Mucosa of stomach (tissue), 1 donor: Measurements from ENCODE around the gene HDAC6.
"Not testable (repeated sequence)": the region's sequence is repeated elsewhere in the genome, so short reads cannot be mapped to it uniquely, and the experiment has no call there.

ENCODE experiments used
- H3K27me3 ChIP-seq: one replicate; pipeline ENCODE4 v1.7.0; 2013; ENCODE audit warnings: mild to moderate bottlenecking, low read length; ENCODE audit not compliant: control insufficient read depth, insufficient read depth
- H3K36me3 ChIP-seq: one replicate; pipeline ENCODE4 v1.7.0; 2013; ENCODE audit warnings: low read length; ENCODE audit not compliant: control insufficient read depth, insufficient read depth
- H3K4me1 ChIP-seq: one replicate; pipeline ENCODE4 v1.7.0; 2013; ENCODE audit warnings: mild to moderate bottlenecking, low read length; ENCODE audit not compliant: control insufficient read depth, insufficient read depth
- H3K4me3 ChIP-seq: one replicate; pipeline ENCODE4 v1.7.0; 2013; ENCODE audit warnings: low read length
- H3K9ac ChIP-seq: one replicate; pipeline ENCODE4 v1.7.0; 2013; ENCODE audit warnings: mild to moderate bottlenecking, low read length, moderate library complexity
- H3K9me3 ChIP-seq: one replicate; pipeline ENCODE4 v1.7.0; 2013; ENCODE audit warnings: mild to moderate bottlenecking, low read length, moderate library complexity; ENCODE audit not compliant: control insufficient read depth
- donor health status: Pancreatic carcinoma.

HDAC6 gene

DNA sequence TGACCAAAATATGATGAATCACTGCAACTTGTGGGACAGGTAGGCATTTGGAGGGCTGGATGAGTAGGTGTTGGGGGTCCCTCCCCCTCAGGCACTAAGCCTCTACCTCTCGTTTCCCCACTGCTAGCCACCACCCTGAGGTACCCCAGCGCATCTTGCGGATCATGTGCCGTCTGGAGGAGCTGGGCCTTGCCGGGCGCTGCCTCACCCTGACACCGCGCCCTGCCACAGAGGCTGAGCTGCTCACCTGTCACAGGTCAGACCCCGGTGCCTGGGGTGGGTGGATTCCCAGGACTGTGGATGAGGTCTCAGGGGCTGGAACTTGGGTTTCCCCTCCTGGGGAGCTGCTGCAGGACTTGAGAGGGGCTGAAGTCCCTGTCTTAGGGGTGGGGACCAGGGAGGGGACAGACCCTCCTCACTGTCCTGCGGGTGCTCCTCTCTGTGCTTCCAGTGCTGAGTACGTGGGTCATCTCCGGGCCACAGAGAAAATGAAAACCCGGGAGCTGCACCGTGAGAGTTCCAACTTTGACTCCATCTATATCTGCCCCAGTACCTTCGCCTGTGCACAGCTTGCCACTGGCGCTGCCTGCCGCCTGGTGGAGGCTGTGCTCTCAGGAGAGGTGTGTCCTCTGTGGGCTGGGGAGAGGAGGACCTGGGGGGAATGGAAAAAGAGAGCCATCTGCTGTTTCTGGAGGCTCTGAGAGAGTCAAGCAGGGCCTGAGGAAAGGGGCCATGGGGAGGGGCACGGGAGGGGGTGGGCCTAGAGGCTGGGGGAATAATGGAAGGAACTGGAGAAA lies 14.3 kb downstream of the HDAC6 start:
- Histone ChIP-seq H3K4me1 (no peaks in the 10 kb centered on the region), H3K9ac (no peak overlapping the region), H3K4me3 (no peak overlapping the region), H3K9me3 (no peaks in the 10 kb centered on the region), H3K36me3 (no peaks in the 10 kb centered on the region), H3K27me3 (no peaks in the 10 kb centered on the region)

DNA sequence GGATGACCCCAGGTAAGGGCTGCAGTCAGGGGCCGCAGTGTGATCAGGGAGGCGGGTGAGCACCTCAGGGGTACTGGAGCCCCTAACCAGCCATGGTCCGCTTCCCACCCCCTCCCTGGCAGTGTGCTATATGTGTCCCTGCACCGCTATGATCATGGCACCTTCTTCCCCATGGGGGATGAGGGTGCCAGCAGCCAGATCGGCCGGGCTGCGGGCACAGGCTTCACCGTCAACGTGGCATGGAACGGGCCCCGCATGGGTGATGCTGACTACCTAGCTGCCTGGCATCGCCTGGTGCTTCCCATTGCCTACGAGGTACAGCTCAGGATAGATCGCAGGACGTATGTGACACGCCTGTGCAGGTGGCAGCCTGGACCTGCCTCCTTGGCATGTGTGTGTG lies 16.2 kb downstream of the HDAC6 start:
- Histone ChIP-seq H3K4me3 (no peak overlapping the region), H3K9me3 (no peaks in the 10 kb centered on the region), H3K9ac (no peak overlapping the region), H3K27me3 (no peaks in the 10 kb centered on the region), H3K36me3 (no peaks in the 10 kb centered on the region), H3K4me1 (no peaks in the 10 kb centered on the region)

DNA sequence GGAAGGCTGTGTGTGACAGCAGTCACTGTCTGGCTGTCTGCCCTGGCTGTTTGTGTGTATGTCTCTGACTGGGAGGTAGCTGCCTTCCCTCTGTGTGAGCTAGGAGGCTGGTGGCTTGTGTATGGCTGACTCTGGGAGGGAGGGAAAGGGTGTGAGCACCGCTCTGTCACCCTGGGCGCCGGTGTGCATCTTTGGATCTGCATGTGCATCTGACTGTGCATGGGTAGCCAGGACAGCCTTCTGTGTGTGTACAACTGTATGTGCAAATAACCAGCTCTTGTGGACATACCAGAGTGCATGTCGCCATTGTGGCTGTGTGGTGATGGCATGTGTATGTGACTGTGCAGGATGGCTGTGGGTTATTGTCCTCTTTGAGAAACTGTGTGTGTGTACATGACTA lies 17.0 kb downstream of the HDAC6 start:
- no peaks in the 10 kb centered on the region for H3K4me1 ChIP-seq
- no peaks in the 10 kb centered on the region for H3K9me3 ChIP-seq
- no peaks in the 10 kb centered on the region for H3K36me3 ChIP-seq
- H3K4me3 ChIP-seq, result no peak overlapping the region
- no peaks in the 10 kb centered on the region for H3K27me3 ChIP-seq
- H3K9ac ChIP-seq, result no peak overlapping the region

DNA sequence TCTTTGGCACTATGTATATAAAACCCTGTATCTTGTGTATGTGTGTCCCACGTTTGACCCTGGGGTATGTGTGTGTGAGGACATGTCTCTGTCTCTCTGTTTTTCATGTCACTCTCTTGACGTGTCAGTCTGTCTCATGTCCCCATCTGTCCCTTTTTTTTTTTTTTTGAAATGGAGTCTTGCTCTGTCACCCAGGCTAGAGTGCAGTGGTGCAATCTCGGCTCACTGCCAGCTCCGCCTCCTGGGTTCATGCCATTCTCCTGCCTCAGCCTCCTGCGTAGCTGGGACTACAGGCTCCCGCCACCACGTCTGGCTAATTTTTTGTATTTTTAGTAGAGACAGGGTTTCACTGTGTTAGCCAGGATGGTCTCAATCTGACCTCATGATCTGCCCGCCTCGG lies 17.5 kb downstream of the HDAC6 start:
- H3K9me3 ChIP-seq, H3K36me3 ChIP-seq, H3K27me3 ChIP-seq, H3K4me1 ChIP-seq, H3K9ac ChIP-seq, H3K4me3 ChIP-seq: not testable (repeated sequence)

DNA sequence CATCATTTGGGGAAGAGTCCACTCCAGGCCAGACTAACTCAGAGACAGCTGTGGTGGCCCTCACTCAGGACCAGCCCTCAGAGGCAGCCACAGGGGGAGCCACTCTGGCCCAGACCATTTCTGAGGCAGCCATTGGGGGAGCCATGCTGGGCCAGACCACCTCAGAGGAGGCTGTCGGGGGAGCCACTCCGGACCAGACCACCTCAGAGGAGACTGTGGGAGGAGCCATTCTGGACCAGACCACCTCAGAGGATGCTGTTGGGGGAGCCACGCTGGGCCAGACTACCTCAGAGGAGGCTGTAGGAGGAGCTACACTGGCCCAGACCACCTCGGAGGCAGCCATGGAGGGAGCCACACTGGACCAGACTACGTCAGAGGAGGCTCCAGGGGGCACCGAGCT lies 21.2 kb downstream of the HDAC6 start:
- Histone ChIP-seq H3K4me1 (no peaks in the 10 kb centered on the region), H3K27me3 (no peaks in the 10 kb centered on the region), H3K36me3 (no peaks in the 10 kb centered on the region), H3K9me3 (no peaks in the 10 kb centered on the region), H3K4me3 (no peak overlapping the region), H3K9ac (no peak overlapping the region)

DNA sequence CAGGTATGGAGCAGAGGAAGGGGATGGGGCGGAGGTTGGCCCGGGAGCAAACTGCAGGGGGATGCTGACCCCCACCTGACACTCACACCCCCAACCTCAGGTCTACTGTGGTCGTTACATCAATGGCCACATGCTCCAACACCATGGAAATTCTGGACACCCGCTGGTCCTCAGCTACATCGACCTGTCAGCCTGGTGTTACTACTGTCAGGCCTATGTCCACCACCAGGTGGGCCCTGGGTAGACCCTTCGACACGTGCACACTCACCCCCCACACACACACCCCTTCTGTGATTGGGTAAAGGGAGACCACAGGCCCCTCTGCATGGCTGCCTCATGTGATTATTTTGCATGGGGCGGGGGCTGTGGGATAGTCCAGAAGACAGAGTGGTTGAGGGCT lies 22.2 kb downstream of the HDAC6 start:
- Histone ChIP-seq H3K27me3 (no peaks in the 10 kb centered on the region), H3K9ac (no peak overlapping the region), H3K36me3 (no peaks in the 10 kb centered on the region), H3K4me3 (no peak overlapping the region), H3K9me3 (no peaks in the 10 kb centered on the region), H3K4me1 (no peaks in the 10 kb centered on the region)

DNA sequence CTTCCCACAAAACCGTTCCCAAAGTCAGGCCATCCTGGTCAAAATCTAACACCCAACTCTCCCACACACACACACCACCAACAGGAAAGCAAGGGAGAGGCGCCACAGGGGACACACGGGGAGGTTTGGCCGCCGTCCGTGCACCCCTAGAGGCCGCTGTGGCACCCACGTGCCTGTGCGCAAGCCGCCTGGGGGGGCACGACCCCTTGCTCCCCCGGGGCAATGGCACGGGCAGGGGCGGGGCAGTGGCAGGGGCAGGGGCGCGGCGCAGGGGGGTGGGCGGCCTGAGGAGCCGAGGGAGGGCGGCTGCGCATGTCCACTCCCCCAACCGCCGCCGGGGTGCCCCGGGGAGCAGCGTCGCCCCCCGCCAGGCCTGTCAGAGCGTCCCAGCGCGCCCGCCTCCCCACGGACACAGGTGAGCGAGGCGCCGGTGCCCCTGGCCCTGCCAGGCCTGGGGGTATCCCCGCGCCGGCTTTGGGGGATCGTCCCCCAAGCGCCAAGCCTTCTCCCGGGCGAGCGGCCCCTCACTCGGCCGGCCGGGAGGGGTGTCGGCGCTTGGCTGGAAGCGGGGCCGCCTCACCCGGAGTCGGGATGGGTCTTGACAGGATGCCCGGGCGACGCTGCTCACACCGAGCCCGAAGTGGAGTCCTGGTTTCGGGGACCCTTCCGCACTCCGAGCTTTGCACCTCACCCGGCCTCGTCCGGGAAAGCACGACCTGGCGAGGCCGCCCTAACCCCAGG lies 24.4 kb downstream of the HDAC6 start, which contains the start of gene ERAS:
ERAS (plus strand) TSS at position 379 of the 741 bp plus-strand sequence. CDS start 2,611 bp downstream, outside the sequence.
- no peak within 1 kb of the TSS for H3K9ac ChIP-seq
- H3K4me1 ChIP-seq, result no peaks in the 10 kb centered on the region
- no peaks in the 10 kb centered on the region for H3K36me3 ChIP-seq
- no peaks in the 10 kb centered on the region for H3K9me3 ChIP-seq
- H3K4me3 ChIP-seq, result no peak within 1 kb of the TSS
- peaks cover 9% of the 10 kb centered on the region for H3K27me3 ChIP-seq

DNA sequence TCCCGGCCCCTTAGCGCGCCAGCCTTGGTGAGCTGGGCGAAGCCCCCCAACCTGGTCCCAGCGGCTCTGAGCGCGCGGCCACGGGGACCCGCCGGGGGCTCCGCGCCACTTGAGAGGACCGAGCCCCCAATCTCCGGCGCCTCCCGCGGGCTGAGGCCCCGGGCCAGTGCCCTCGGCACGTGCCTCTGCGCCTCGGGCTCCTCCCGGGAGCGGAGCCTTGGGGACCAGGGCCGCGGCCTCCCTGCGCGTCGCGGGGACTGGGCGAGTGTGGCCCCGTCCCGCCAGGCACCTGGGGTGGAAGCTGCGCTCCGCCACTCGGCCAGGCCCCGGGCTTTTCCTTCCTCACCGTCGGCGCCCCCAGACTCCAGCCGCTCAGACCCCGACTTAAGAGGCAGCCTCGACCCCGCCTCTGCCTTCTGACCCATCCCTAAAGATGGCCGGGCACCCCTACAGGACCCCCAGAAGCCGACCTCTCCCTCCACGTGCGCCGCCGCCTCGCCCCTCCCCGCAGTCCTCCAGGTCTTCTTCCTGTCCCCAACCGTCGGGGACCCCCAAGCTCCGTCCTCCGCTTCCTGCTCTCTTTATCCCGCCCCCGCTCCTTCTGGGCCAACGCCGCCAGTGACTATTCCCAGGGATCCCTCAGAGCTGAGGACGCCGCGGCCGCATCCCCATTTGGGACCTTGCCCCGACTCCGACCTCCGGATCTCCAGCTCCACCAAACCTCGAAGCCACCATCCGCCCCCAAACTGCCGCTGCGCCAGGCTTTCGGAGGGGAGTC lies 25.2 kb downstream of the HDAC6 start:
- H3K9ac ChIP-seq, result no peak overlapping the region
- H3K4me3 ChIP-seq, result no peak overlapping the region
- no peaks in the 10 kb centered on the region for H3K4me1 ChIP-seq
- H3K27me3 ChIP-seq, result peaks cover 14% of the 10 kb centered on the region
- H3K36me3 ChIP-seq, result no peaks in the 10 kb centered on the region
- H3K9me3 ChIP-seq, result no peaks in the 10 kb centered on the region

DNA sequence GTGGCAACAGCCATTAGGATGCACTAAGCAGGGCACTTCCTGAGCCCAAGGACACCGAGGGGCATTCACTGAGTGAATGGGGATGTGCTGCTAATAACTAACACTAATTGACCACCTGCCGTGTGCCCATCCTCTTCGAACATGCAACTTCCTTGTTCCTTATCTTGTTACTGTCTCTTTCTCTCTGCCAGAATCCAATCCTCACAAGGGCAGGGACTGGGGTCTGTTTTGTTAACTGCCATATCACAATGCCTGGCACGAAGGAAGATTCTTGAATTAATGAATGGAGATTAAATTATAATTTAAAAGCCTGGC lies 25.7 kb downstream of the HDAC6 start:
- Histone ChIP-seq H3K36me3 (no peaks in the 10 kb centered on the region), H3K9me3 (no peaks in the 10 kb centered on the region), H3K4me1 (no peaks in the 10 kb centered on the region), H3K4me3 (no peak overlapping the region), H3K9ac (no peak overlapping the region), H3K27me3 (peaks cover 14% of the 10 kb centered on the region)

DNA sequence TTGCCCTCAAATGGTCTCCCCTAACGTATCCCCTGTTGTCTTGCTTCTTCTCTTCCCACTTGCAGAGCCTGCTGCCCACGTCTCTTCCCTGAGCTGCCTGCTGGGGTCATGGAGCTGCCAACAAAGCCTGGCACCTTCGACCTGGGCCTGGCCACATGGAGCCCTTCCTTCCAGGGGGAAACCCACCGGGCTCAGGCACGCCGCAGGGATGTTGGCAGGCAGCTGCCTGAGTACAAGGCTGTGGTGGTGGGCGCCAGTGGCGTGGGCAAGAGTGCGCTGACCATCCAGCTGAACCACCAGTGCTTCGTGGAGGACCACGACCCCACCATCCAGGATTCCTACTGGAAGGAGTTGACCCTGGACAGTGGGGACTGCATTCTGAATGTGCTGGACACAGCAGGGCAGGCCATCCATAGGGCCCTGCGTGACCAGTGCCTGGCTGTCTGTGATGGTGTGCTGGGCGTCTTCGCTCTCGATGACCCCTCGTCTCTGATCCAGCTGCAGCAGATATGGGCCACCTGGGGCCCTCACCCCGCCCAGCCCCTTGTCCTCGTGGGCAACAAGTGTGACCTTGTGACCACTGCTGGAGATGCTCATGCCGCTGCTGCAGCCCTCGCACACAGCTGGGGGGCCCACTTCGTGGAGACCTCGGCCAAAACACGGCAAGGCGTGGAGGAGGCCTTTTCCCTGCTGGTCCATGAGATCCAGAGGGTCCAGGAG lies 27.3 kb downstream of the HDAC6 start:
- Histone ChIP-seq H3K36me3 (no peaks in the 10 kb centered on the region), H3K4me3 (no peak overlapping the region), H3K4me1 (no peaks in the 10 kb centered on the region), H3K9me3 (no peaks in the 10 kb centered on the region), H3K9ac (no peak overlapping the region), H3K27me3 (peaks cover 15% of the 10 kb centered on the region)

DNA sequence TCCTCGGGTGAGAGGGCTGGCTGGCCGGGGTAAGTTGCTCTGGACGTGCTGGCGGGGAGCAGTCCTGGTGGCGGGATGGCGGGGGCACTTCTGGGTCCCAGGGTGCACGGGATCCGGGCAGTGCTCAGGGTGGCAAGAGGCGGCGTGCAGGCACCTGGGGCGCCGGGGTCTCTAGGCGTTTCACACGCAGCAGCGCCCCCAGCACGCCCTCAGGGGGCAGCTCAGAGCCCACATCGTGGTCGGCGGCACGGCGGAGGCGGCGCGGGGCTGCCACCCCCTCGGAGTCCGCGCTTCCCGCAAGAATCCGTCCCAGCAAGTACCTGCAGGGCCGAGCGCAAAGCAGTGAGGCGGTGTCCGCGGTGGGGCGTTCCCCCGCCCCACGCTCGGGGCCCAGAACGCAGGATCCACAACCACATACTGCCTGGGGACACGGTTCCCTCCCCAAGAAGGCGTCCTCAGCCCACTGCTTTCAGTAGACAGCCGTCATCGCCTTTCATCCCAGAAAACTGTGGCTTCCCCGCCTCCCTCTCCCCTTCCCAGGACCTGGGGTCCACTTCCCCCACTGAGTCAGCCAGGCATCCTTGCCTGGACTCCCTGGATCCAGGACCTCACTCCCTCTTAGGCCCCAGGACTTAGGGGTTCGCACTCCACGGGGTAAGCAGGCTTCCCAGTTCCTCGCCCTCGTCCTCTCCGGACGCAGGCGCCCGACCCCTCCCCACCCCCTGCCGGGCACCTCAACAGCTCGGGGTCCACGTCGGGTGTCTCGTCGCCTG lies 29.5 kb downstream of the HDAC6 start:
- no peaks in the 10 kb centered on the region for H3K4me1 ChIP-seq
- no peak overlapping the region for H3K4me3 ChIP-seq
- H3K27me3 ChIP-seq, result peaks cover 26% of the 10 kb centered on the region

More for the DNA sequence above, 29.5 kb downstream of the HDAC6 start:
- no peaks in the 10 kb centered on the region for H3K9me3 ChIP-seq
- no peak overlapping the region for H3K9ac ChIP-seq
- H3K36me3 ChIP-seq, result no peaks in the 10 kb centered on the region
